RWPE1 (cell line): ENCODE results near the gene CUBN.

Experiments used
- CTCF ChIA-PET: fragments of 350-600 bp; sonication (Branson Sonifier 250); formaldehyde crosslinking; extraction: SDS; loops from one replicate; lab custom pipeline; 2021; lab: Yijun Ruan, JAX
- POLR2A ChIA-PET: fragments of 400-600 bp; formaldehyde crosslinking; extraction: SDS; loops from one replicate; lab custom pipeline; 2020; ENCODE audit warnings: antibody characterized with exemption; ENCODE audit not compliant: low non-redundant PET; lab: Yijun Ruan, JAX
- DNase-seq: peaks from one replicate; pipeline ENCODE4 v3.0.0; 2012; ENCODE audit warnings: low spot score
- H3K27ac ChIP-seq: fragments of 450-650 bp; 2 replicates; pipeline ENCODE4 v1.5.1; 2017
- TF ChIP-seq, protein P1 (sequence below): fragments of 450-650 bp; conservative IDR thresholded peaks from 2 replicates; pipeline ENCODE4 v1.5.1; 2017; ENCODE audit warnings: low read depth, mild to moderate bottlenecking

Gene CUBN

DNA sequence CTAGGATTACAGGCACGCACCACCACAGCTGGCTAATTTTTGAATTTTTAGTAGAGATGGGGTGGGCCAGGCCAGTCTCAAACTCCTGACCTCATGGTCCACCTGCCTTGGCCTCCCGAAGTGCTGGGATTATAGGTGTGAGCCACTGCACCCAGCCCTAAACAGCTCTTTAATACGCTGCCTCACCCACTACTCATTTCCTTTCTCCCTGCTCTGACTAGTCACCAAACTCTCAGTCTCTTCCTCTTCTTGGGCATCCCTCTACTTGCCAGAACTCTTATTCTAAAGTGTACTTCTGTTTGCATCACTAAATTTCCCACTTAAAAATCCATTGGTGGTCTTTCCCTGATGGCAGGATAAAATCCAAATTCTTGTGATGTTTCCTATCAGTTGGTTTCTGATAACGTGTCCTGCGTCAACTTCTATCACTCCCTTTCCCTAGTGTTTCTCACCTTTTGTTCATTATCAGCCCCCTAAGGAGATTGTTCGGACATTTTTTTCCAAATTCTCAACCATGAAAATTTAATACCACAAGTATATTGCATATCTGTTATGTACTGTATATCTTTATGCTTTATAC, 124.7 kb downstream of the CUBN start:
- ChIA-PET POLR2A (no interaction called here), CTCF (no interaction called here)
- no peak overlapping the region for H3K27ac ChIP-seq
- TF ChIP-seq, protein P1, sequence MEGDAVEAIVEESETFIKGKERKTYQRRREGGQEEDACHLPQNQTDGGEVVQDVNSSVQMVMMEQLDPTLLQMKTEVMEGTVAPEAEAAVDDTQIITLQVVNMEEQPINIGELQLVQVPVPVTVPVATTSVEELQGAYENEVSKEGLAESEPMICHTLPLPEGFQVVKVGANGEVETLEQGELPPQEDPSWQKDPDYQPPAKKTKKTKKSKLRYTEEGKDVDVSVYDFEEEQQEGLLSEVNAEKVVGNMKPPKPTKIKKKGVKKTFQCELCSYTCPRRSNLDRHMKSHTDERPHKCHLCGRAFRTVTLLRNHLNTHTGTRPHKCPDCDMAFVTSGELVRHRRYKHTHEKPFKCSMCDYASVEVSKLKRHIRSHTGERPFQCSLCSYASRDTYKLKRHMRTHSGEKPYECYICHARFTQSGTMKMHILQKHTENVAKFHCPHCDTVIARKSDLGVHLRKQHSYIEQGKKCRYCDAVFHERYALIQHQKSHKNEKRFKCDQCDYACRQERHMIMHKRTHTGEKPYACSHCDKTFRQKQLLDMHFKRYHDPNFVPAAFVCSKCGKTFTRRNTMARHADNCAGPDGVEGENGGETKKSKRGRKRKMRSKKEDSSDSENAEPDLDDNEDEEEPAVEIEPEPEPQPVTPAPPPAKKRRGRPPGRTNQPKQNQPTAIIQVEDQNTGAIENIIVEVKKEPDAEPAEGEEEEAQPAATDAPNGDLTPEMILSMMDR, result no peak
- DNase-seq, result no peak

DNA sequence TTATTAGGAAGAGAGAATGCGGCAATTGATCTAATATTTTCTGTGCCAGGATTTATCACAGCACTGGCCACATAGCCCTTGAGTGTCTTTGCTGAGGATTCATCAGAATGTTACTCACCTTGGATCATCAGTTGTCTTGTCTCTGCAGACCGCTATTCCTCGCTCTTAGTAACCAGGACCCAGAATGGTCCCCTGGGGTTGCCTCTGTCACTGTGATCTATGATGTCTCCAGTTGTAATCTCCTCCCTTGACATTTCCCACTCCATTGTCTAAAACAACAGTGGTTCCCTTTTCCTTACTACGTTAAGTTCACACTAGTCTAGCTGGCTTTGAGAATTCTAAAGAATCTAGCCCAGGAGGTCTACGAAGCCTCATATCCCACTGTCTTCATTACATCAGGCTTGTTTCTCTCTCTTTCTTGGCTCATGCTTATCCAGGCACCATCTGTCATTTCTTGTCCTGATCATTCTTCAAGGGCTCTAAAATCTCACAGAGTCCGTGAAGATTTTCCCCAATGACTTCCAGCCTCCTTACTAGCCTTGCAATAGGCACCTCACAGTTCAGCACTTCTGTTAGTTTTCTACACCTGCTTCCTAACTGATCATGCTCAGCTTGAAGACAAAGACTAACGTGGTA, 125.8 kb downstream of the CUBN start:
- POLR2A ChIA-PET, result no interaction called here

DNA sequence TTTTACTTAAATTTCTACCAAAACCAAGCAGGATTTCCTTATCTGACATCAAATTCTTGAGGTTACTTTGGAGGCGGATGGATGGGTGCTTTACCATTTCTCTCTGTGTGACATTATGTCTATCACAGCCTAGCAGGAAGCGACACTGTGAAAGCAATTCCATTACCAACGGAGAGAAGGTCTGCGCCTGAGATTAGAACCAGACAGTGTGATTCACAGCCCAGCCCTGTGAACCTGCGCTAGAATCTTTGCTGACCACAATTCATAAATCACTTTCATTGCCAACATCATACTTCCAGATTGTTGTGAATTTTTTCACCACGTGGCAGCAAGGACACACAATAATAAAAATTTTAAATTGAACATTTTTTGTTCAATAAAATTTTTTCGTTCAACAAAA, 126.5 kb downstream of the CUBN start:
- ChIA-PET POLR2A (no interaction called here), CTCF (no interaction called here)
- peak; percentile 11 for DNase-seq
- H3K27ac ChIP-seq, result no peak overlapping the region
- TF ChIP-seq, protein P1, result no peak

More for the DNA sequence above, 125.8 kb downstream of the CUBN start:
- CTCF ChIA-PET, result no interaction called here
- DNase-seq, result no peak
- no peak overlapping the region for H3K27ac ChIP-seq
- TF ChIP-seq, protein P1, result no peak

DNA sequence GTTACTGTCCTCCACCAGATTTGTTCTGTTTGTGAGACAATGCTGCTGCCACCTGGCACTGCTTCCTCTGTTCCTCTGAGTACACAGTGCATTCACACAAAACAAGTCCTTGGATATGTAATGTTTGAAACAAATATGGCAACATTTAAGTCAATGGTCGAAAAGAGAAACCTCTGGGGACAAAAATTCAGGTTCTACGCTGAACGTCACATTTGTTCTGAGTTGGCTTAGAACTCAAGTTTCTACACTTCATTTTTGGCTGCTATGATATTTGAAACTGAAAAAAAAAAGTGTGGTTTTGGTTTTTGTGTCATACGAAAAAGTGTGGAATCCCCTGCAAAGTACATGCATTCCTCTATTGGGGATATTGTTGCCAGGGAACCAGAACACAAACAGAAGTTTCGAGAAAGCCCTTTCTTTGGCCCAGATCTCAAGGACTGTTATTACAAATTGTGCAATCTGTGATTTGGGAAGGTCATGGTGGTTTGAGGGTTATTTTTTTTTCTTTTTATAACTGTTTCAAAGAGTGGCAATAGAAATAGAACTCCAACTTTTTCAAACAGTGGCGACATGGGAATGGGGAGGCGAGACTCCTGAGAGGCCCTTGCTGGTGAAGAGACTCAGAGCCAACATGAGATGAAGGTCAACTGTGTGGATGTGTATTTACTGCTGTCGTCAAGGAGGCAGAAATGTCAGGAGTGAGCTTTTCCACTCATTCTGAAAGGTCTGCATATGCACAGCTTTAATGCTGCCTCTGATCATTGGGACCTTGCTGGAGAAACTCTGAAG, 127.5 kb downstream of the CUBN start:
- TF ChIP-seq, protein P1, result no peak
- ChIA-PET CTCF (no interaction called here), POLR2A (no interaction called here)
- no peak for DNase-seq
- H3K27ac ChIP-seq, result no peak overlapping the region

DNA sequence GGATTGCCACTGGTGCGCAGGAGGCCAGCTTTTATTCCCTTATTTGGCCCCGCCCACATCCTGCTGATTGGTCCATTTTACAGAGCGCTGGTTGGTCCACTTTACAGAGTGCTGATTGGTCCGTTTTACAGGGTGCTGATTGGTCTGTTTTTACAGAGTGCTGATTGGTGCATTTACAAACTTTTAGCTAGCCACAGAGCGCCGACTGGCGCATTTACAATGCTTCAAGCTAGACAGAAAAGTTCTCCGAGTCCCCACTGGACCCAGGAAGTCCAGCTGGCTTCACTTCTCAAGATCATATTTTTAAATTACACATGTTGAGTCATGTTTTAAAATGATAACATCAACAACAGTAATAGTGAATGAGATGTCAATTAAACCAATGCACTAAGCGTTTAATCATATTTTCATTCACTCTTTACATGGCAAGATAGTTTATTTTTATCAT, 128.3 kb downstream of the CUBN start:
- DNase-seq, result no peak
- ChIA-PET CTCF (no interaction called here), POLR2A (no interaction called here)
- H3K27ac ChIP-seq, result no peak overlapping the region
- TF ChIP-seq, protein P1, result no peak

DNA sequence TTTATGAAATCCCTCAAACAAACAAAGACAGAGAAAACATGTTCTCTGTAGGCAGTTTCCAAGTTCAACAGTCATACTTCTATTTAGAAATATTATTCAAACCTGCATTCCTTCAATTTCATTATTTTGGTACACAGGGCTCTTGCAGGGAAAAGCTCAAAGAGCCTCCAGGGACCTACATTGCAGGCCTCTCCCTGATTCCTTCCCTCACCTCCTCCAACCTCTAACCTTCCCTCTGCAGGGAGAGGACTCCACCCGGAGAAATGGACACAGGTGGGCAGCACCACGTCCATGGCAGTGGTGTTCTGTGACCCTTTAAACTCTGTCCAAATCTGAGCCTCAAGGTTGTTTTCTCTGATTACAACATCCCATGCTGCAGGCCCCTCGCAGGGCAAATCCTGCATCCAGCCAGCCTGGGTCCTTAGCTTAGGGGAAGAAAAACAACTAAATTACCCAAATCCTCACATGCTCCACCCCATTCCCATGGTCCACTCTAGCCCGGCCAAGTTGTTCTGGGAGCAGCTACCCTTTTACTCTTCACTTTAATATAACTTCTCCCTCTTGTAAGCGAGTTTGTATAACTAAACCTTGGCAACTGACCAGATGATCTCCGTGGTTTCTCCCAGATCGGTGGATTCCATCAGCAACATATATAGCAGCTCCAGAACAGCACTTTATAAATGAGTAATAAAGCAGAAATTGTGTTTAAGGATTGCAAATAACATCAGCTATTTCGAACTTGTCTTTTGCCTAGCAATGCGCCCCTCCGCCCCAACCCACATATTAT, 129.8 kb downstream of the CUBN start:
- TF ChIP-seq, protein P1, result no peak
- DNase-seq, result no peak
- CTCF ChIA-PET, result no interaction called here
- POLR2A ChIA-PET, result no interaction called here
- H3K27ac ChIP-seq, result no peak overlapping the region
